Esophagus squamous epithelium (tissue), 5 donors: ENCODE measurements around the gene GPSM1. TPM values are rescaled to one million over a fixed set of nuclear protein-coding genes. Genes with fewer than 3 reads are reported as not detected.

Source experiments
- DNase-seq: peaks from one replicate; lab custom pipeline; 2025; lab: John Stamatoyannopoulos, UW
- H3K27ac ChIP-seq, 4 donors: fragments of 200-600 bp; sonication (generic); one replicate each; pipeline ENCODE4 v1.5.1; 2016 to 2019; ENCODE audit warnings: mild to moderate bottlenecking in 1 of 4
- H3K27me3 ChIP-seq, 4 donors: fragments of 200-600 bp; sonication (generic); 1 replicate in 3 of 4; 2 replicates in 1 of 4; pipeline versions ENCODE4 v1.5.1 to v1.6.0; 2017 to 2021; ENCODE audit warnings: antibody characterized with exemption in 1 of 4
- H3K36me3 ChIP-seq, 3 donors: fragments of 200-600 bp; sonication (generic); one replicate each; pipeline ENCODE4 v1.5.1; 2016 to 2019
- H3K4me1 ChIP-seq, 3 donors: fragments of 200-600 bp; sonication (generic); one replicate each; pipeline ENCODE4 v1.5.1; 2017 to 2019
- H3K4me3 ChIP-seq, 4 donors: fragments of 200-600 bp; sonication (generic); 1 replicate in 3 of 4; 2 replicates in 1 of 4; pipeline ENCODE4 v1.5.1; 2016 to 2019; ENCODE audit warnings: mild to moderate bottlenecking in 2 of 4, moderate library complexity in 1 of 4
- H3K9me3 ChIP-seq, 3 donors: fragments of 200-600 bp; sonication (generic); one replicate each; pipeline ENCODE4 v1.5.1; 2016 to 2019
- POLR2A ChIP-seq, 4 donors: fragments of 450-650 bp; IDR thresholded peaks; one replicate each; pipeline ENCODE4 v1.6.1; 2017; ENCODE audit warnings: antibody characterized with exemption in 4 of 4, mild to moderate bottlenecking in 4 of 4, moderate library complexity in 3 of 4
- WGBS, 2 donors: methylation state at CpG; one replicate each; pipeline ENCODE4 v1.1.5; 2018; 5-methylcytosine and 5-hydroxymethylcytosine counted together
- intact Hi-C: fragments of 100-400 bp; cut with DNase I; formaldehyde crosslinking; loops from one replicate; pipeline ENCODE4 v1.15.0; 2022
- total RNA-seq, 4 donors: library from RNA; depleted of rRNA; stranded (reverse); fragments of >200 nt; gene quantifications; one replicate each; pipeline ENCODE4 v1.1.0, GENCODE V29; 2016
- TF ChIP-seq, protein P1 (sequence below), 6 experiments: fragments of 450-650 bp in 4 of 6; fragments of 200-600 bp in 2 of 6; sonication (generic) in 2 of 6; IDR thresholded peaks; one replicate each; pipeline ENCODE4 v1.5.1; 2016 to 2019; ENCODE audit warnings: antibody characterized with exemption in 6 of 6, mild to moderate bottlenecking in 4 of 6, moderate library complexity in 4 of 6
- donor health status: DM: yes; HTN: yes; CAD: no.

GPSM1 gene
- total RNA-seq, 4 donors from 2014 or later: 0.72 to 8.2 (median 1.9) TPM

GRCh38 chr9:136296434-136297015 is 30.8 kb upstream of the GPSM1 start:
- DNase-seq: no peak
- 76 to 80% methylated on average over 4 to 5 of the region's 16 CpGs for WGBS, 2 donors
- TF ChIP-seq, protein P1, sequence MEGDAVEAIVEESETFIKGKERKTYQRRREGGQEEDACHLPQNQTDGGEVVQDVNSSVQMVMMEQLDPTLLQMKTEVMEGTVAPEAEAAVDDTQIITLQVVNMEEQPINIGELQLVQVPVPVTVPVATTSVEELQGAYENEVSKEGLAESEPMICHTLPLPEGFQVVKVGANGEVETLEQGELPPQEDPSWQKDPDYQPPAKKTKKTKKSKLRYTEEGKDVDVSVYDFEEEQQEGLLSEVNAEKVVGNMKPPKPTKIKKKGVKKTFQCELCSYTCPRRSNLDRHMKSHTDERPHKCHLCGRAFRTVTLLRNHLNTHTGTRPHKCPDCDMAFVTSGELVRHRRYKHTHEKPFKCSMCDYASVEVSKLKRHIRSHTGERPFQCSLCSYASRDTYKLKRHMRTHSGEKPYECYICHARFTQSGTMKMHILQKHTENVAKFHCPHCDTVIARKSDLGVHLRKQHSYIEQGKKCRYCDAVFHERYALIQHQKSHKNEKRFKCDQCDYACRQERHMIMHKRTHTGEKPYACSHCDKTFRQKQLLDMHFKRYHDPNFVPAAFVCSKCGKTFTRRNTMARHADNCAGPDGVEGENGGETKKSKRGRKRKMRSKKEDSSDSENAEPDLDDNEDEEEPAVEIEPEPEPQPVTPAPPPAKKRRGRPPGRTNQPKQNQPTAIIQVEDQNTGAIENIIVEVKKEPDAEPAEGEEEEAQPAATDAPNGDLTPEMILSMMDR (IDR thresholded peaks at IDR 0.05): no peak
- TF ChIP-seq POLR2A (IDR thresholded peaks at IDR 0.05): no peak
- peak overlapping the region in 1 of 4 donors; percentile 41 for H3K4me3 ChIP-seq
- no peaks in the 10 kb centered on the region for H3K36me3 ChIP-seq
- H3K4me1 ChIP-seq: peaks cover 0 to 28% (median 8%) of the 10 kb centered on the region in 3 donors
- intact Hi-C loops: no loop called here
- peaks cover 0 to 64% (median 0%) of the 10 kb centered on the region in 4 donors for H3K27me3 ChIP-seq
- H3K9me3 ChIP-seq: no peaks in the 10 kb centered on the region
- peak overlapping the region in 1 of 4 donors; percentile 28 for H3K27ac ChIP-seq

DNA sequence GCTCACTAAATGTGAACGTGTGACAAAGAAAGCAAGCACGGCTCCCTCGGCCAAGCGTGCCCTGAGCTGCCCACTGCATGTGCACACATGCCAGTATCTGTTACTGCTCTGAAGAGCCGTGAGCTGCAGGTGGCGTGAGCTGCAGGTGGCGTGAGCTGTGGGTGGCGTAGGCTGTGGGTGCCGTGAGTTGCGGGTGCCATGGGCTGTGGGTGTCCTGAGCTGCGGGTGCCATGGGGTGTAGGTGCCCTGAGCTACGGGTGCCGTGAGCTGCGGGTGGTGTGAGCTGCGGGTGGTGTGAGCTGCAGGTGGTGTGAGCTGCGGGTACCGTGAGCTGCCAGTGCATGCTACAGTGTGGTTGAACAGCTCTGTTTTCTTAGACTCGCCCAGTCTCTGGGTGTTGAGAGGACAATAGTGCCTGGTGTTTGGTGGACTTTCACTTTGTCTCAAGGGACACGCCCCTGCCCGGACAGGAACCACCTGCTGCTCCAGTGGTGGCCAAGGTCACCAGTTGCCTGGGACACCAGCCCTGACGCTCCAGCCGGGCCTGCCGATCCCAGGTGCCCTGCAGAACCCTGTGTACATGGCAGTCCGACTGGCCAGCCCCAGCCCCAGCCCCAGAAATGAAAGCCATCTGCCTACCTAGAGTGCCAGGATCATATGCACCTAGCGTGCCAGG is 30.2 kb upstream of the GPSM1 start:
- H3K4me3 ChIP-seq: peak overlapping the region in 1 of 4 donors; percentile 41
- TF ChIP-seq, protein P1 (IDR thresholded peaks at IDR 0.05): no peak
- TF ChIP-seq POLR2A (IDR thresholded peaks at IDR 0.05): no peak
- peak overlapping the region in 1 of 4 donors; percentile 28 for H3K27ac ChIP-seq
- H3K36me3 ChIP-seq: no peaks in the 10 kb centered on the region
- H3K4me1 ChIP-seq: peaks cover 0 to 26% (median 8%) of the 10 kb centered on the region in 3 donors
- peaks cover 0 to 58% (median 0%) of the 10 kb centered on the region in 4 donors for H3K27me3 ChIP-seq
- intact Hi-C loops: no loop called here
- H3K9me3 ChIP-seq: no peaks in the 10 kb centered on the region
- WGBS, 2 donors: 25 to 70% methylated on average over 8 to 15 of the region's 25 CpGs
- no peak for DNase-seq

- intact Hi-C loops: no loop called here
- 75 to 83% methylated on average over 4 to 6 of the region's 26 CpGs for WGBS, 2 donors
- Histone ChIP-seq H3K4me3 (no peak overlapping the region), H3K27me3 (peaks cover 0 to 59% (median 0%) of the 10 kb centered on the region in 4 donors), H3K27ac (no peak overlapping the region), H3K9me3 (no peaks in the 10 kb centered on the region), H3K36me3 (no peaks in the 10 kb centered on the region), H3K4me1 (peaks cover 0 to 21% (median 8%) of the 10 kb centered on the region in 3 donors)
- TF ChIP-seq POLR2A (IDR thresholded peaks at IDR 0.05): no peak
- TF ChIP-seq, protein P1 (IDR thresholded peaks at IDR 0.05): no peak
- DNase-seq: no peak
Observed at GRCh38 chr9:136297766-136298735, 29.3 kb upstream of the GPSM1 start.

- no peak overlapping the region for H3K4me3 ChIP-seq
- no peak overlapping the region for H3K27ac ChIP-seq
- no peak for TF ChIP-seq POLR2A (IDR thresholded peaks at IDR 0.05)
- TF ChIP-seq, protein P1 (IDR thresholded peaks at IDR 0.05): no peak
- DNase-seq: no peak
- H3K36me3 ChIP-seq: no peaks in the 10 kb centered on the region
- peaks cover 0 to 70% (median 0%) of the 10 kb centered on the region in 4 donors for H3K27me3 ChIP-seq
- peaks cover 0 to 25% (median 8%) of the 10 kb centered on the region in 3 donors for H3K4me1 ChIP-seq
- intact Hi-C loops: no loop called here
- WGBS, 2 donors: 65 to 71% methylated on average over 9 to 12 of the region's 18 CpGs
- no peaks in the 10 kb centered on the region for H3K9me3 ChIP-seq
Observed at GRCh38 chr9:136299116-136299515, 28.2 kb upstream of the GPSM1 start.
